Measurements from ENCODE around the gene TMEM131L.

GRCh38 chr4:153511104-153511503, 44.9 kb downstream of the TMEM131L start:
- TF ChIP-seq POLR2A (IDR thresholded peaks at IDR 0.05; ENCODE audit: low read depth, low read length) (no peak), POLR2AphosphoS5 (IDR thresholded peaks at IDR 0.05; ENCODE audit: low read depth, low read length) (no peak)

Data from GM12892 (cell line).